Measurements from ENCODE around the gene PLOD3.
A peak's percentile ranks its signal among the peaks of the same experiment; 100 is the strongest.
"Not testable (repeated sequence)": the region's sequence is repeated elsewhere in the genome, so short reads cannot be mapped to it uniquely, and the experiment has no call there.

Gene PLOD3

DNA sequence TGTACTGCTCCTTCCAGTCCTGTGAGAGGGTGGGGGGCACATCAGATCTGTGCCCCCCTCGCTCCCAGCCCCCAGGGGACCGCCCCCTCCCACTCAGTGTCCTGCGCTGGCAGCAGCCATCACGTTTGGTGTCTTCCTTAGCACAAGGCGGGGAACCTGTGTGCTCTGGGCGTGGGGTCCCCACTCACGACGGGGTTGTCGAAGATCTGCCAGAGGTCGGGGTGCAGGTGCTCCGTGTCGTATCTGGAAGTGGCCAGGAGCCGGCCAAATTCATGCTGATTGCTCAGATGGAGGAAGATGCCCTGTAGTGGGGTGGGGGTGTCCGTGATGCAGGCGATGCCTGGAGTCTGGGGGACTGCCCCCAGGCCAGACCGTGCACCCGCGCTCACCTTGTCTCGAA is 7.2 kb downstream of the PLOD3 start:
- DNase-seq, result no peak

DNA sequence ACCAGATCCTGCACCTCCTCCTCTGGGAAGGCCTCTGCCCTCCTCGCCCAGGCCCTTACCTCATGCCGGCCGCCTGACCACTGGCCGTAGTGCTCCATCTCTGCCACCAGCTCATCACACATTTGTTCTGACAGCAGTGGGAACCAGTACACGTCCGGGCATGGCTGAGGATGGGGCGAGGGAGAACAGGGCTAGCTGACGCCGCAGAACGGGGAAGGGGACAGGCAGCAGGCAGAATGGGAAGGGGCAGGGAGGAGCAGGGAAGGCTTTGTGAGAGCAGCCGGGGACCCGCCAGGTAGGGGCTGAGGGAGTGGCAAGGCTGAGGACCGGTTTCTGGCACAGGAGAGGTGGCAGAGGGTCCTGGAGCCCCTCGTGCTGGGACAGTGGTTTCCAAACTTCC is 8.6 kb downstream of the PLOD3 start:
- no peak for DNase-seq

DNA sequence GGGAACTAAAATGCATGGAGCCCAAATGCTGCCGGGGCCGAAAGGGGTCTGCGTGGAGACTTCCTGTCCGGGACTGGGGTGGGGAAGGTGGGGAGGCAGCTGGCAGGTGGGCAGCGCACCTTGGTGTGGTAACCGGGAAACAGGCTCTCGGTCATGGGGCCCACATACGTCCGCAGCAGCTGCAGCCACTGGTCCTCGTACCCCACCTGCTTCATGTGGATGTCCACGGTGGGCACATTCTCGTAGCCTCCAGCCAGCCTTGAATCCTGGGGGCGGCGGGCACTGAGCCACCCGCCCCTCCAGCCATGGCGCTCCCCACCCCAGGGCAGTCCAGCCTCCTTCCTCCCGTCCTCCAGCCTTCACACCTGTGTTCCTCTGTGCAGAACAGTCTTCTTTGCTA is 9.9 kb downstream of the PLOD3 start:
- no peak for DNase-seq

DNA sequence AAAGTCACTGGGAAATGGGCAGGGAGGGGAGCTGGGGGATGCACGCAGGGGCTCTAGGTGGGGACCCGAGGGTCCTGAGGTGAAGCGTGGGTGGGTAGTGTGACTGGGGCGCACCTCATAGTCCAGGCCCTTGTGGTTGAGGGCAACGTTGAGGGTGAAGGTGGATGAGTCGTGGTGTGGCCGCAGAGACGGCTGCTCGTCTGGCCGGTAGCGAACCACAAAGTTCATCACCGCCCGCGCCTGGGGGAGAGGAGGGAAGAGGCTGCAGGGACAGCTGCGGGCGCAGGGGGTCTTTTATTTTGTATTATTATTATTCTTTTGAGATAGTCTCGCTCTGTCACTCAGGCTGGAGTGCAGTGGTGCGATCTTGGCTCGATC is 10.7 kb downstream of the PLOD3 start:
- no peak for DNase-seq

DNA sequence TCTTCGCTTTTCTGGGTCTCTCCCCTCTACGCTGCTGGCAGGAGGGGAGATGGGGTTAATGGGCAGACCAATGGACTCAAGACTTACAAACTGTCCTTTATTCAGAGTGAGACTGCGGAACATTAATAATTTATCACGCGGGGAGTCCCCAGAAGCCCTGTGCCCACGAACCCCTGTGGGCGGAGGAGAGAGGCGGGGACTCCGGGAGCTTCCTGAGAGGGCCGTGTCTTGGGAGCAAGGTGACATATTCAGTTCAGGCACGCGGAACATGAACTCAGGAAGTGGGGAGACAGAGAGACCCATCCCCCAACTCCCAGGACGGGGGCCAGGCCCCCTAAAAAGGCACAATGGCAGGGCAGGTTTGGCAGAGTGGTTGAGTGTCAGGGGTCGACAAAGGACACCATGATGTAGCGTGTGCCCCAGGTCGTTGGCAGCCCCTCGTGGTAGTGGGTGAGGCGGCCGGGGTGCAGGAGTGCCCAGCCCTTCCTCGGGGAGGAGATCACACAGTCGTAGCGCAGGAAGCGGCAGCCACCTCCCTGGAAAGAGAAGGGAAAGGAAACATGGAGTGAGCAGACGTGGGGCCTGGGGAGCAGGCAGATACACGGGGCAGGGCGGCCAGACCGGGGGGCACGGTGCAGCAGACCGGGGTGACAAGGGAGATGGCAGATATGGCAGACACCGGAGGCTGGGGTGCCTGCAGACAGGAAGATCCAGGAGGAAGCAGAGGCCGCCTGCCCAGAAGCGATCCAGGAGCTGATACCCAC is 11.3 kb downstream of the PLOD3 start:
- no peak for DNase-seq

DNA sequence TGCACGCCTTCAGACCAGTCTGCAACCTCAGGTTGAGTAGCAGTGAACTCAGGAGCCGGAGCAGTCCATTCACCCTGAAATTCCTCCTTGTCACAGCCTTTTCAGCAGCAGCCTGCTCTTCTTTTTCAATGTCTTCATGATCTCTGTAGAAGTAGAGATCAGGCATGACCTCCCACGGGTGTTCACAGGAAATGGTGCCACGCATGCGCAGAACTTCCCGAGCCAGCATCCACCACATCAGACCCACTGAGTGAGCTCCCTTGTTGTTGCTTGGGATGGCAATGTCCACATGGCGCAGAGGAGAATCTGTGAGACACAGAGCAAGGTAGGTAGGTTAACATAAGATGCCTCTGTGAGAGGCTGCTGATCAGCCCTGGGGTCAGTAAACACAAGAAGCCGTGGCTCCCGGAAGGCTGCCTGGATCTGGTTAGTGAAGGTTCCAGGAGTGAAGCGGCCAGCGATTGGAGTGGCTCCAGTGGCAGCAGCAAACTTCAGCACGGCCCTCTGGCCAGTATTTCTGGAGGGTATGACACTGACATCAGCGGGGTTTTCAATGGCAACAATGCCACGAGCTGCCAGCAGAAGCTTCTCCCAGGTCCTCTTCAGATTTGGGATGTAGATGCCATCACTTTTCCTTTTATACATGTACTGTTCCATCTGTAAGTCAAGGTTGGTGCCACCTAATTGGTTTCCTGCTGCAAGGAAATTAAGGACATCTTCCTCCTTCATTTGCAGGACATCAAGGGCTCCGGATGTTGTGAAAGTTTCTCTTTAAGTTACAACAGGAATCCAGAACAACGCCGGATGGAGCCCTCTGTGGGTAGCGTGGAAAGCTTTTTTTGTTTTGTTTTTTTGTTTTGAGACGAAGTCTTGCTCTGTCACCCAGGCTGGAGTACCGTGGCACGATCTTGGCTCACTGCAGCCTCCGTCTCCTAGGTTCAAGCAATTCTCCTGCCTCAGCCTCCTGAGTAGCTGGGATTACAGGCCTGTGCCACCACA is 13.3 kb downstream of the PLOD3 start:
- not testable (repeated sequence) for DNase-seq

DNA sequence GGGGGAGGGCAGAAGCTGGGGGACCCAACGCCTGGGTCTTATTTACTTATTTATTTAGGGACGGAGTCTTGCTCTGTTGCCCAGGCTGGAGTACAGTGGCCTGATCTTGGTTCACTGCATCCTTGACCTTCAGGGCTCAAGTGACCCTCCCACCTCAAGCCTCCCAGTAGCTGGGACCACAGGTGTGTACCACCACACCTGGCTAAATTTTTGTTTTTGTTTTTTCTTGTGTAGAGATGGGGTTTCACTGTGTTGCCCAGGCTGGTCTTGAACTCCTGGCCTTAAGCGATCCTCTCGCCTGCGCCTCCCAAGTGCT is 14.8 kb downstream of the PLOD3 start:
- no peak for DNase-seq

DNA sequence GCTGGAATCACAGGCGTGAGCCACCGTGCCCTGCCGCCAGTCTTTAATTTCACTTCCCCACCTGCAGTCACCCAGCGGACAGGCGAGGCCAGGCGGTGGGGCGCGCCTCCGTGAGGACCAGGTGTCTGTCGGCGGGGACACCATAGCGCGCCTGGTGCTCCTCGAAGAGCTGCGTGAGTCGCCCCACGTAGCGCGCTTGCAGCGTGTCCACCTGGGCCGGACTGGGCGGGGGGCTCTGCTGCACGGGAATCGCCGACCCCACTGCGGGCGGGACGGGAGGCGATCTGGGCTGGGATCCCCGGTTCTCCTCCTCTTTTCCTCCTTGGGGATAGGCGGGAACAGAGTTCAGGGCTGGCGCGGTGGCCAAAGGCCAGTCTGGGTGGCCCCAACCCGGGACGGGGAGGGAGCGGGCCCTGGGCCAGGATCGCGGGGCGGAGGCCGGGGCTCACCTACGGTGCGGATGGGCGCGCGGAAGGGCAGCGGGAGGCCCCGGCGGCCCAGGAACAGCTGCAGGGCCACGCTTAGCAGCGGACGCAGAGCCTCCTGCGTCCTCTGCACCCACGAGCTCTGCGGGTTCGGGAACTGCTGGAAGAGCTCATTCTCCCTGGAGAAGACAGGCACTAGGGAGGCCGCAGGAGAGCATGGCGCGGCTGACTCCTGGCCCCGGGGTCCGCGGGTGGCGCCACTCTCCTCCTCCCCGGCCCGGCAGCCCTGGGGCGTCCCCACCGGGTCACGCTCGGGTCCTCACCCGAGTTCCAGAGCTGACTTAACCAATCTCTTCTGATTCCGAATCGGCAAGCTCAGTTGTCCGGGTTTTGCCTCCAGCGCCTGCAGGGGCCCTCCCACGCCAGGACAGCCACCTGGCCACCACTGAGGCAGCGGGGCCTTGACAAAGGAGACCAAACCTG is 15.4 kb downstream of the PLOD3 start:
- no peak for DNase-seq

DNA sequence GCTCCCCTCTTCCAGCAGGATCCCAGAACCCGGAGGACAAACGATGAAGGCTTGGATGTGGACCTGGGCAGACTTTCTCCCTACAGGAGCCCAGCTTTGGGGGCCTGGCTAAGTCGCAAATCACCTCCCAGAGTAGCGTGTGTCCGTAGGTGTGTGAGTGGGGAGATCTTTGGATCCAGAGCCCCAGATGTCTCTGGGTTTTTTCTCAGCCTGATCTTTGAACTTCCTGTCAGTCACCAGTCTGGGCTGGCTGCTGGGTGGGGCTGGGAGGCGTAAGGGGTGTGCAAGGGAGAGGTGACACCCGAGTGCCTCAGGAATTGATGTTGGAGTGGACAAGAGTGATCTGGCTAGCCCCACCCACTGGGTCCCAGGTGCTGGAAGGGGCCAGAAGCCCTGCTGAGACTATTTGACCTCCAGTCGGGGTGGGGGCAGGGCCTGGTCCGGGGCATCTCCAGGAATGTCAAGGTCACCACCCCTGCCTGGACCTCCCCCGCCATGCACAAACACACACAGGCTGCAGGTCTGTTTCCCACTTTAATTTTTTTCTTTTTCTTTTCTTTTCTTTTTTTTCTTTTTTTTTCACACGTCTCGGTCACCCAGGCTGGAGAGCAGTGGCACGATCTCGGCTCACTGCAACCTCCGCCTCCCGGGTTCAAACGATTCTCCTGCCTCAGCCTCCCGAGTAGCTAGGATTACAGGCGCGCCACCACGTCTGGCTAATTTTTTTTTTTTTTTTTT is 16.4 kb downstream of the PLOD3 start, which contains the start of gene MOGAT3:
TSS of gene MOGAT3 (minus strand) at position 175 of the 738 bp plus-strand sequence. CDS start 182 bp downstream, outside the sequence.
- DNase-seq, result no peak

DNA sequence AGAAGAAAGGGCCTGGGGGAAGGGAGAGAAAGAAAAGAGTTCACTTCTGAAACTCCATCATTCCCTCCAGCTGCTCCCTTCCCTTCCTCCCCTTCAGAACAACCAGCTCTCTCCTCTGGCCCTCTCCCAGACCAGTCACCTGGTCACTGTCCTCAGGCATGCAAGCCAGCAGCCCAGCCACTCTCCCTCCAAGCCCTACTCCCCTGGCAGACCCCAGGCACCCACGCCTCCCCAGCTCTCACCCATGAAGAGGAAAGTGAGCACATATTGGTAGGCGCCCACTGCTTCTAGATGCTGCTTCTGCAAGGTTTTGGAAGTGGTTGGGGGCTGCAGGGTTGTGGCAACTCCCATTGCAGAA is 16.9 kb downstream of the PLOD3 start:
- DNase-seq, result no peak

DNA sequence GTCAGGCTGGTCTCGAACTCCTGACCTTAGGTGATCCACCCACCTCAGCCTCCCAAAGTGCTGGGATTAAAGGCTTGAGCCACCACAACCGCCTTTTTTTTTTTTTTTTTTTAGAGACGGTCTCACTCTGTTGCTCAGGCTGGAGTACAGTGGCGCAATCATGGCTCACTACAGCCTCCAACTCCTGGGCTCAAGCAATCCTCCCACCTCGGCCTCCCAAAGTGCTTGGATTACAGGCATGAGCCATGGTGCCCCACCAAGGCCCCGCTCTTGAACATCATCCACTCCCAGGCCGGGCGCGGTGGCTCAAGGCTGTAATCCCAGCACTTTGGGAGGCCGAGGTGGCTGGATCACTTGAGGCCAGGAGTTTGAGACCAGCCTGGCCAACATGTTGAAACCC is 17.9 kb downstream of the PLOD3 start:
- not testable (repeated sequence) for DNase-seq

DNA sequence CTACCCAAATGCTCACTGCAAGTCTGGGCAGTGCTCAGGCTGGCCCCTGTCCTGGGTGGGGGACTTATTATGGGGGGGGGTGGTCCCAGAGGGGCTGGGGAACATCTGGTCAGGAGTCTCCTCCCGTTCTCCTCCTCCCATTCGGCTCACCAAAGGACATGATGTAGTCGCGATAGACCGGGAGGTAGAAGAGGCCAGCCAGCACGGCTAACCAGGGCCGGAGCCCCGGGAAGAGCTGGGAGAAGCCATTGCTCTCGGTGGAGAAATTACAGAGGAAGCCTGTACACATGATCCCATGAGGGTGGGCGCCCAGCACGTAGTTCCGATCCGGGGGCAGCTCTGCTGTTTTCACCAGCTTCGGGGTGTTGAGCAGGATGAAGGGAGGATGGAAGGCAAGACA is 18.9 kb downstream of the PLOD3 start:
- no peak for DNase-seq

DNA sequence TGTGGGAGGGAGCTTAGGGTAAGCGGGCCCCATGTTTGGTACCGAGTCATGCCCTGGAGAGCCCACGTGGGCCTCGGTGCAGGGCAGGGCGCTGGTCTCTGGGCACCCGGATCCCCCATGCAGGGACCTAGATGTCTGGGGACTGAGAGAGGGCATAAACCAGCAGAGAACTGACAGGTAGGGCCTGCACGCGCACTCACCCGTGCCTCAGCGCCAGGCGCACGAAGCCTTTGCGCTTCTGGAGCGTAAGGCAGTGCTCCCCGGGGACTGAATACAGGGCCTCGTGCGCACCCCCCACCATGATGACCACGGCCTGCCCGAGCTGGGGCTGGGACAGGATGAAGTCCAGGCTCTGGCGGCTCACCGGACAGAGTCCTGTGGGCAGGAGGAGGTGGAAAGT is 19.4 kb downstream of the PLOD3 start:
- no peak for DNase-seq

DNA sequence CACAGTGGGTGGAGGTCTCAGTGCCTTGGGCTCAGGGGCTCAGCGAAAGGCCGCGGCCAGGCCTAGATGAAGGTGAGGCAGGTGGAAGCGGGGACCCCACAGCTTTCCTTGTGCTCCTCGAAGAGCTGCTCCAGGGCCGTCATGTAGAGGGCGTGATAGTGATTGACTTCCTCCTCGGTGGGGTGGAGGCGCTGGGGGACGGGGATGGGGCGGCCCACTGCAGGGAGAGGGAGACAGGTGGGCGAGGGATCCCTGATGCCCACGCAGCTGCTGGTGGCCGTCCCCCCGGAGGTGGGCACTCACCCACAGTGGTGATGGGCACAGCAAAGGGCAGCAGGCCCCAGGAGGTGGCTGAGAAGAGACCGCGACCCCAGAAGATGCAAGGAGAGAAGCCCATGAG is 21.5 kb downstream of the PLOD3 start:
- DNase-seq, result no peak

DNA sequence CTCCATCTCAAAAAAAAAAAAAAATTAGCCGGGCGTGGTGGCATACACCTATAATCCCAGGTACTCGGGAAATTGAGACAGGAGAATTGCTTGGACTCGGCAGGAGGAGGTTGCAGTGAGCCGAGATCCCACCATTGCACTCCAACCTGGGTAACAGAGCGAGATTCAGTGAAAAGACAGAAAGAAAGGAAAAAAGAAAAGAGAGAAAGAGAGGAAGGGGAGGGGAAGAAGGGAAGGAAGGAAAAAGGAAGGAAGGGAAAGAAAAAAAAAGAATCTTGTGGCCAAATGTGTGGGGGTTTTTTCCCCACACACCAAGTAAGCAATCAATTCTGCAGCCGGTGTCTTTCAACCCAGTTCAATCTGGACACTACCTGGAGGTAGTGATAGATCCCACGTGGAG is 28.3 kb downstream of the PLOD3 start:
- DNase-seq, result no peak

DNA sequence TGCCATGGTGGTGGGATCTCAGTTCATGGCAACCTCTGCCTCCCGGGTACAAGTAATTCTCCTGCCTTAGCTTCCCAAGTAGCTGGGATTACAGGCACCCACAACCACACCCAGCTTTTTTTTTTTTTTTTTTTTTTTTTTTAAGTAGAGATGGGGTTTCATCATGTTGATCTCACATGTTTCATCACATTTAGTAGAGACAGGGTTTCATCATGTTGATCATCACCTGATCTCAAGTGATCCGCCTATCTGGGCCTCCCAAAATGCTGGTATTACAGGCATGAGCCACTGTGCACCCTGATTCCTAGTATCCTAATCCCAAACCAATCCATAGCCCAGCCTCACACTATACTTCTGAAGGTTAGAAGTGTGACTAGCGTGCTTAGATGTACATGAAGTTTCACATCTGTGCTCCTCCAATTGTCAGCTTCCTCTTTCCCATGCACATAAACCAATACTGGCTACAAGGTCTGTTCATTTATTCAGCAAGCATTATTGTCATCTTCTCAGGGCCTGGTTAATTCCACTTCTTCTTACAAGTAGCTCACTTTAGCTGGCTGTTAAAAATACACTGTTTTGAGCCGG is 30.4 kb downstream of the PLOD3 start:
- DNase-seq, result no peak

DNA sequence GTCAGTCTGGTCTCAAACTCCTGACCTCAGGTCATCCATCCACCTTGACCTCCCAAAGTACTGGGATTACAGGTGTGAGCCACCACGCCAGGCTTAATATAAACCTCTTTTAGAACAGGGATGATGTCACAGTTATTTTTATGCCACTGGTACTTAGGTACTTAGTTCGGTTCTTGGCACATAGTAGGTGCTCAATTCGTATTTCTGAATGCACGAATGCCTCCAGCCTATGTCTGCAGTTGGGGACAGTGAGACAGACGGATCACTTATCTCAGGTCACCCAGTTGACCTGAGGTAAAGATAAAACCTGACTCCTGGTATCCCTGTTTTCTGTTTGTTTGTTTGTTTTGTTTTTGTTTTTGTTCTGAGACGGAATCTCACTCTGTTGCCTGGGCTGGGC is 31.2 kb downstream of the PLOD3 start:
- no peak for DNase-seq

DNA sequence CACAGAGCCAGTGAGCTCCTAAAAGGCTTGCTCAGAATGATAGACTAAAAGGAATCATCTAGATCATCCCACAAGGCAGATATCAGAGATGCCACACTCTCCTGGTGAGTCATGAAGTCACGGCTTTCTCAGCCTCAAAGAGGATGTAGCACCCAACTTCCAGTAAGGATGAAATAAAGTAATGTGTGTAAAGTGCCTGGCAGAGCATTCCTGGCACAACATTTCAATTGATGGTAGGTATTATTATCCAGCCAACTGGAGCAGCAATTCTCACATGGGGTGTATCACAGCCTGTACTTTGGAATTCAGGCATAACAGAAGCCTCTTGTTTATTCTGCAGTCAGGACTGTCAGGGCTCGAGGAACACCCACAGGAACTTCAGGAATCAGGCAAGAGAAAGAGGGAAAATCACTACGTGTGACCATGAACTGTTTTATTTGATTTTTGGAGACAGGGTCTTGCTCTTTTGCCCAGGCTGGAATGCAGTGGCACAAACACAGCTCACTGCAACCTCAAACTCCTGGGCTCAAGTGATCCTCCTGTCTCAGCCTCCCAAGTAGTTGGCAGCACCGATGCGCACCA is 32.0 kb downstream of the PLOD3 start:
- DNase-seq, result no peak

DNA sequence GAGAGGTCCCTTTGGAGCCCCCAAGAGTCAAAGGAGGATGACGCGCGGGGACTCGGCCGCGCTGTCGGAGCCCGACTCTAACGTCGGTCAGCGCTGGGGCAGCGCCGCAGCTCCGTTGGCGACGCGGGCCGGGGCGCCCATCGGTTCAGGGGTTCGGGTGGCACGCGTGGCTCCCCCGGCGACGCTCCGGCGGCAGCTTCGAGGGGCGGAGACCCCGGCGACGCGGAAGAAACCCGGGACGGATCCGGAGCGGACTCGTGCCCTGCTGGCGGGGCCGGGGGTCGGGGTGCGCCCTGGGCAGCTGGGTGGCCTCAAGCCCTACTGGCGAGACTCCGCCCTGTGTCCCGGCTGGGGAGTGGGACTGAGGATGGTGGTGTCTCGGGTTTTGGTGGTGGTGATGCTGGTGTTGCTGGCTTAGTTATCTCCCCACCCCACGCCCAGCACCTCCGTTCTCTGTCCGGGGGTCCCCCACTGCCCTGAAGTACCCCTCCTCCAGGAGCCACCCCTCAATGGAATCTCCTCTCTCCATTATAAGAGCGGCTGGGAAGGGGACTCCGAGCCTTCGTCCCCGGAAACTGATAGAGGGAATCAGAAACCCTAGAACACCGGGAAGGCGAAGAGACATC is 37.1 kb downstream of the PLOD3 start, which contains the start of gene NAT16:
TSS of gene NAT16 (minus strand) at position 164 of the 626 bp plus-strand sequence. CDS start 5,486 bp downstream, outside the sequence.
- no peak for DNase-seq

DNA sequence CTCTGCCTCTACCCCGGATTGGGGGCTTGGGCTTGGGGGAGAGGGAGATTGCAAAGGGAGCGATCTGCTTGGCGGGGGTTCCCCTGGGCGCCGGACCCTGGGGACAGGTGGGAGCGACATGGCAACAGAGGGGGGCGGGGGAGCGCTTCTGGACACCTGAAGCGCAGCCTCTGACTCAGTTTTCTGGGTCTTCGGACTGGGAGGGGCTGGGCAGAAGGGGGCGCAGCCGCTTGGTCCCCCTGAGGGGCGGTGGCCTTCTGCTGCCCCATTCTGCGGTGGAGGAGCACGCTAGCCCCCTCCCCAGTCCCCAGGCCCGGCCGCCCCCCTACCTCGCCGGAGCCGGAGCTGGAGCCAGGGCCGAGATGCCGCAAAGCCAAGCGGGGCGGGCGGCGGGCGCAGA is 37.7 kb downstream of the PLOD3 start:
- peak; percentile 35 for DNase-seq

DNA sequence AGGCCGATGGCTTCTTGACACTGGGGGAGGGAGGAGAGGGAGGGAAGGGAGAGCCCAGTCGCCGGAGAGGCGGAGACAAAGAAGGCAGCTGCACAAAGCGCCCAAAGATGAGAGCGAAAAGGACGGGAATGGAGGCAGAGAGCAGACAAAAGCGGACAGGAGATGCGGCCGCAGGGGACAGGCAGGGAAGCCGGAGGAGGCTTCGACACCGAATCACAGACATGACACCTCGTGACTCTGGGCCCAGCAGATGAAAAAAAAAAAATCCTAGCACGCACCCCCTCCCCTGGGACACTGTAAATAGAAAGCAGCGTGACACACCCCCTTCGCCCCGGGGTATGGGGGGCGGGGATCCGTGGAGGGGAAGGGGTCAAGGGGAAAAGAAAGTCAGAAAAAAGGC is 38.3 kb downstream of the PLOD3 start:
- peak; percentile 67 for DNase-seq

Measured in DMS79 treated with DMSO at 0.1 percent for 48 hours (cell line).